ENCODE results near the gene NAP1L4. TPM values are rescaled to one million over a fixed set of nuclear protein-coding genes. Genes with fewer than 3 reads are reported as not detected.

Gene NAP1L4
- total RNA-seq, 2 donors from 2014 or later, result 62.8 to 83.7 TPM

DNA sequence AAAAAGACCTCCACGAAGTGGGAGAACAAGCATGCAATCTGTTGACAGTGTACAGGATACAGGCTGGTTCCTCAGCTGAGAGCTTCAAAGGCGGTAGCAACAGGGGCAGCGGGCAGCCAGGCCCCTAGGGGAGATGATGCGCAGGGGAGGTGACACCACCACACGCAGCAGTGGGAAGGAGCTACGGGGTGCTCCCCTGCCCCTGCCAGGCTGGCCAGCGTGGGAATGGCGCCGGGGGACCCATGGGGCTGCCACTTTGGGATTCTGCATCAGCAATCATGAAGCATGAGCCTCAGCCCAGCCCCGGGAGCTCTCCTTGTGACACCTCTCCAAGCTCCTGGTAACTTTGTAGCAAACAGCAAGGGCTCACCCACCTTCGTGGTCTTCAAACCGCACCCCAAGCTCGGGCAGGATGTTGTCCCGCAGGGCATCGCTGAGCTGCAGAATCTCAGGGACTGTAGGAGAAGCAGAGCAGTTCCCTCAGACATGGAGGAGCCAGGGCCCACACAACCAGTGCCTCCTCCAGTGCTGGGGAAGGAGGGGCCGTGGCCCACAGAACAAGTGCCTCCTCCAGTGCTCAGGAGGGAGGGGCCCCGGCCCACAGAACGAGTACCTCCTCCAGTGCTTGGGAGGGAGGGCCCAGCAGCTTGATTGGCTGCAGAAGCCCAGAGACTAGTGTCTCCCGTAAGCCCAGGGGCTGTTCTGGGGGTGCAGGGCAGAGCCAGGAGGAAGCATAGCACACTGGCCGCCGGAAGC lies 14.6 kb upstream of the NAP1L4 start:
- H3K4me3 ChIP-seq, result no peak overlapping the region
- TF ChIP-seq, protein P1, sequence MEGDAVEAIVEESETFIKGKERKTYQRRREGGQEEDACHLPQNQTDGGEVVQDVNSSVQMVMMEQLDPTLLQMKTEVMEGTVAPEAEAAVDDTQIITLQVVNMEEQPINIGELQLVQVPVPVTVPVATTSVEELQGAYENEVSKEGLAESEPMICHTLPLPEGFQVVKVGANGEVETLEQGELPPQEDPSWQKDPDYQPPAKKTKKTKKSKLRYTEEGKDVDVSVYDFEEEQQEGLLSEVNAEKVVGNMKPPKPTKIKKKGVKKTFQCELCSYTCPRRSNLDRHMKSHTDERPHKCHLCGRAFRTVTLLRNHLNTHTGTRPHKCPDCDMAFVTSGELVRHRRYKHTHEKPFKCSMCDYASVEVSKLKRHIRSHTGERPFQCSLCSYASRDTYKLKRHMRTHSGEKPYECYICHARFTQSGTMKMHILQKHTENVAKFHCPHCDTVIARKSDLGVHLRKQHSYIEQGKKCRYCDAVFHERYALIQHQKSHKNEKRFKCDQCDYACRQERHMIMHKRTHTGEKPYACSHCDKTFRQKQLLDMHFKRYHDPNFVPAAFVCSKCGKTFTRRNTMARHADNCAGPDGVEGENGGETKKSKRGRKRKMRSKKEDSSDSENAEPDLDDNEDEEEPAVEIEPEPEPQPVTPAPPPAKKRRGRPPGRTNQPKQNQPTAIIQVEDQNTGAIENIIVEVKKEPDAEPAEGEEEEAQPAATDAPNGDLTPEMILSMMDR (IDR thresholded peaks at IDR 0.05), result no peak
- H3K27ac ChIP-seq, result no peak overlapping the region
- DNase-seq (ENCODE audit: low spot score), result no peak
- no peaks in the 10 kb centered on the region for H3K27me3 ChIP-seq (replicated peaks; ENCODE audit: insufficient read depth)
- no peaks in the 10 kb centered on the region for H3K9me3 ChIP-seq
- no peak for ATAC-seq (ENCODE audit: insufficient number of reproducible peaks, low FRiP score, low read depth)
- H3K36me3 ChIP-seq, result peaks cover 57% of the 10 kb centered on the region
- peaks cover 2 to 11% of the 10 kb centered on the region in 2 donors for H3K4me1 ChIP-seq (ENCODE audit: control insufficient read depth in 1 of 2, low read depth in 2 of 2)

DNA sequence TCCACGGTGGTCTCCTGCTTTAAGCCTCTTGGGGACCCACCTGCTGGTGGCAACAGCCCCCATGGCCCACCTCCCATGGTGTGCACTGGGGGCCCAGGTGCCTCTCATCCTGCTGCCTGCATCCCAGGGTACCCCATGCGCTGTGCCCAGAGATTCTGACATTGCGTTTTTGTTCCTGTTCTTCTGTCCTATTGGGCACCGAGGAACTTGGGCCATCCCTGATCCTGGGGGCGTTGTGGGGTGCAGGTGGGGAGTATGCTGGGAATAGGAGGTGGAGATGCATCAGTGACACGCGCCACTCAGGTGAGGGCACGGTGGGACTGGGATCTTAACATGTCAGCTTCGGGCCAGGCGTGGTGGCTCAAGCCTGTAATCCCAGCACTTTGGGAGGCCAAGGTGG lies 12.4 kb upstream of the NAP1L4 start:
- Histone ChIP-seq H3K36me3 (peaks cover 46% of the 10 kb centered on the region), H3K9me3 (no peaks in the 10 kb centered on the region), H3K4me1 (ENCODE audit: control insufficient read depth in 1 of 2, low read depth in 2 of 2) (peaks cover 5 to 29% of the 10 kb centered on the region in 2 donors), H3K4me3 (no peak overlapping the region), H3K27ac (no peak overlapping the region), H3K27me3 (replicated peaks; ENCODE audit: insufficient read depth) (no peaks in the 10 kb centered on the region)
- DNase-seq (ENCODE audit: low spot score), result no peak
- TF ChIP-seq, protein P1 (IDR thresholded peaks at IDR 0.05), result no peak
- ATAC-seq (ENCODE audit: insufficient number of reproducible peaks, low FRiP score, low read depth), result no peak

DNA sequence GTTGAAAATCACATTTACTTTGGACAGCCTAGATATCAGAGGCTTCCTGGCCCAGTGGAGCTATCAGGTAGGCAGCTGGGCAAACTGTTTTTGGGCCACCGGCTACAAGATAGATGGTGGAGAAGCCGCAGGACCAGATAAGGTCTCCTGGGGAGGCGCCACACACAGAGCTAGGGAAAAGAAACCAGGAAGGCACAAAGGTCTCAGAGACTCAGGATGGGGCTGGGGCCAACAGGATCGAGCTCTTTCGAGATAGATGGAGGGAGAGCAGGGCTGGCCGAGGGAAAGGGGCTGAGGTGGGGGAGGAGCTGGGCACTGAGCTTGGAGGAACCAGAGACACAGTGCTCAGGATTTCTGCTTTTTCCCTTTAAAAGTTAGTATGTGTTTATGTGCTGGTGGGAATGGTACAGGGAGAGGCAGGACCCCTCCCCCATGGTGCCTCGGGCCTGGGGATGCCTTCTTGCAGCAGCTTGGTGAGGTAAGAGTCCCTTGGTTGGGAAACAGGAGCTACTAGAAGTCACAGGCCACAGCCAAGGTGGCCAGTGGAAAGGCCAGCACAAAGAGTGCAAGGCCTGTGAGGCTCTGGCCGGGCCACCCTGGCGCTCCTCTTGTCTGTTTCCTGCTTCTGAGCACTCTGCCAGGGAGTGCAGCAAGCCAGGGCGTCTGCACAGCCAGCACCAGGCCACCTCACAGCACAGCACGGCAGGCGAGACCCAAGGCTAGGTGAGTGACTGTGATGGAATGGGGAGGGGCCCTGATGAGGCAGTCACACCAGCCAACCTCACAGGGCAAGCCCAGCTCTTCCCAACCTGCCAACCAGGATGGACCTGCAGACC lies 11.5 kb upstream of the NAP1L4 start:
- no peak for DNase-seq (ENCODE audit: low spot score)

DNA sequence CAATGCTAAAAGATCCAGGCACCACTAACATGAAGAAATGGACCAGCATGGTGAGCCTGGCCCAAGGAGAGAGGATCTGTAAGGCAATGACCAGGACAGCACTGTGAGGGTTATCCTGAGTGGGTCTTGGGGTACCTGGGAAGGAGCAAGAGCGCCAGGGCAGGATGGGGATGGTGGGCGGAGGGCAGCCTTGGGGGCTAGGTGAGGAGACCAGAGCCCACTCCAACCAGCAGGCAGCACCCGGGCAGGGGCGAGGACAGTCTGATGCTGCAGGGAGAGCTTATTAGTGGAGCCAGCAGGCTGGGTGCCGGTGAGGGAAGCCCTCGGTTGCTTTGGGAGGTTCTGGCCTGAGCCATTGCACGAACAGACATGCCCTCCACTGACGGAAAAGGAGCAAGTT lies 10.7 kb upstream of the NAP1L4 start:
- no peak for DNase-seq (ENCODE audit: low spot score)
- H3K27ac ChIP-seq, result no peak overlapping the region

More for the DNA sequence above, 11.5 kb upstream of the NAP1L4 start:
- Histone ChIP-seq H3K27me3 (replicated peaks; ENCODE audit: insufficient read depth) (no peaks in the 10 kb centered on the region), H3K9me3 (no peaks in the 10 kb centered on the region), H3K36me3 (peaks cover 39% of the 10 kb centered on the region), H3K27ac (no peak overlapping the region), H3K4me3 (no peak overlapping the region), H3K4me1 (ENCODE audit: control insufficient read depth in 1 of 2, low read depth in 2 of 2) (peaks cover 5 to 29% of the 10 kb centered on the region in 2 donors)
- TF ChIP-seq, protein P1 (IDR thresholded peaks at IDR 0.05), result no peak
- no peak for ATAC-seq (ENCODE audit: insufficient number of reproducible peaks, low FRiP score, low read depth)

More for the DNA sequence above, 10.7 kb upstream of the NAP1L4 start:
- ATAC-seq (ENCODE audit: insufficient number of reproducible peaks, low FRiP score, low read depth), result no peak
- TF ChIP-seq, protein P1 (IDR thresholded peaks at IDR 0.05), result no peak
- H3K36me3 ChIP-seq, result peaks cover 34% of the 10 kb centered on the region
- H3K27me3 ChIP-seq (replicated peaks; ENCODE audit: insufficient read depth), result no peaks in the 10 kb centered on the region
- no peaks in the 10 kb centered on the region for H3K9me3 ChIP-seq
- H3K4me1 ChIP-seq (ENCODE audit: control insufficient read depth in 1 of 2, low read depth in 2 of 2), result peaks cover 5 to 29% of the 10 kb centered on the region in 2 donors
- no peak overlapping the region for H3K4me3 ChIP-seq
